Astrocyte (in vitro differentiated cells and primary cell): Measurements from ENCODE around the gene TOMM40L. TPM values are rescaled to one million over a fixed set of nuclear protein-coding genes. Genes with fewer than 3 reads are reported as not detected.

Experiments used
- DNase-seq: peaks from one replicate; pipeline ENCODE4 v3.0.0-alpha.2; 2010; ENCODE audit warnings: low read depth
- FAIRE-seq: peaks from 2 replicates; lab custom pipeline; 2011; peaks lifted over from hg19 to GRCh38; lab: Jason Lieb, UNC
- H2AFZ ChIP-seq: 2 replicates; pipeline ENCODE4 v1.6.0; 2012; ENCODE audit warnings: low read depth, low read length, inconsistent platforms
- H3K27ac ChIP-seq: 2 replicates; pipeline ENCODE4 v1.5.1; 2011; ENCODE audit warnings: low read depth, low read length, inconsistent platforms
- H3K27me3 ChIP-seq: 2 replicates; pipeline ENCODE4 v1.6.0; 2011; ENCODE audit warnings: low read length, inconsistent platforms; ENCODE audit not compliant: insufficient read depth
- H3K36me3 ChIP-seq: 2 replicates; pipeline ENCODE4 v1.5.1; 2011; ENCODE audit warnings: low read length, inconsistent platforms; ENCODE audit not compliant: insufficient read depth
- H3K4me1 ChIP-seq: 2 replicates; pipeline ENCODE4 v1.5.1; 2011; ENCODE audit warnings: low read length, inconsistent platforms; ENCODE audit not compliant: insufficient read depth
- H3K4me2 ChIP-seq: 2 replicates; pipeline ENCODE4 v1.6.0; 2012; ENCODE audit warnings: low read length, inconsistent platforms
- H3K4me3 ChIP-seq: 2 replicates; pipeline ENCODE4 v1.5.1; 2011; ENCODE audit warnings: low read depth, mild to moderate bottlenecking, low read length, inconsistent platforms; ENCODE audit not compliant: insufficient read depth
- H3K79me2 ChIP-seq: 2 replicates; pipeline ENCODE4 v1.6.0; 2012; ENCODE audit warnings: mild to moderate bottlenecking, low read length, inconsistent platforms; ENCODE audit not compliant: insufficient read depth
- H3K9ac ChIP-seq: 2 replicates; pipeline ENCODE4 v1.6.0; 2012; ENCODE audit warnings: mild to moderate bottlenecking, low read length, inconsistent platforms
- H3K9me3 ChIP-seq: 2 replicates; pipeline ENCODE4 v1.5.1; 2012; ENCODE audit warnings: low read depth, mild to moderate bottlenecking, low read length, inconsistent platforms; ENCODE audit not compliant: insufficient read depth
- H4K20me1 ChIP-seq: 2 replicates; pipeline ENCODE4 v1.6.0; 2012; ENCODE audit warnings: low read length, inconsistent platforms; ENCODE audit not compliant: insufficient read depth
- H3K27ac Mint-ChIP-seq: one replicate; pipeline ENCODE4 v1.8.0; 2021; ENCODE audit warnings: mild to moderate bottlenecking, mixed read lengths; ENCODE audit not compliant: unreplicated experiment
- H3K27me3 Mint-ChIP-seq: one replicate; pipeline ENCODE4 v1.8.0; 2021; ENCODE audit warnings: low read depth, mixed read lengths; ENCODE audit not compliant: unreplicated experiment
- H3K36me3 Mint-ChIP-seq: one replicate; pipeline ENCODE4 v1.8.0; 2021; ENCODE audit warnings: low read depth, mixed read lengths; ENCODE audit not compliant: unreplicated experiment
- H3K4me1 Mint-ChIP-seq: one replicate; pipeline ENCODE4 v1.8.0; 2021; ENCODE audit warnings: low read depth, mixed read lengths; ENCODE audit not compliant: unreplicated experiment
- H3K4me3 Mint-ChIP-seq: one replicate; pipeline ENCODE4 v1.8.0; 2021; ENCODE audit warnings: mild to moderate bottlenecking, moderate library complexity, mixed read lengths; ENCODE audit not compliant: unreplicated experiment
- H3K9me3 Mint-ChIP-seq: one replicate; pipeline ENCODE4 v1.8.0; 2021; ENCODE audit warnings: mild to moderate bottlenecking, mixed read lengths; ENCODE audit not compliant: unreplicated experiment
- EZH2 ChIP-seq: IDR thresholded peaks from 2 replicates; pipeline ENCODE4 v1.6.1; 2012; ENCODE audit warnings: mild to moderate bottlenecking, low read length, inconsistent platforms; ENCODE audit not compliant: insufficient read depth
- total RNA-seq: library from RNA; stranded (reverse); gene quantifications from 2 replicates; pipeline ENCODE4 v1.2.1, GENCODE V29; 2021
- TF ChIP-seq, protein P1 (sequence below): IDR thresholded peaks from 2 replicates; pipeline ENCODE4 v1.5.1; 2011; ENCODE audit warnings: low read depth, mild to moderate bottlenecking, inconsistent platforms, low read length, moderate library complexity; ENCODE audit not compliant: insufficient read depth

Gene TOMM40L
- total RNA-seq, 1 donor from 2014 or later = 12.0 TPM

DNA sequence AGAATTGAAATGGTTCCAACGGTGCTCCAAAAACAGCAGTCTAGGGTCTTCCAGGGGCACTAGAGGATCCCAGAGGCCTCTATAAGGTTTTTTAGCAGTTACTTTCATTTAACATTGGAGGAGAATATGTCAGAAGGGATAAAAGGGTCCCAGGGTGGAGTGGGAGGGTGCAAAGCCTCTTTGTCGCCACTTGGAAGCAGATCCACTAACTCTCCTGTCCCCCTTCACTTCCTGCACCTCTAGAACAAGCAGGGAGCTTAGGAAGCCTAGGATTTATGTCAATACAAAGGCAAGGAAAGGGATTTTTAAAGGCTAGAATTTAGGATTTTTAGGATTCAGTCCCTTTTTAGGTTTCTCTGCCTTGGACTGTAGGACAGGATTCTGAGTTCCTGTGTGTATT, 41.0 kb downstream of the TOMM40L start:
- Histone ChIP-seq H3K27ac (no peak overlapping the region), H3K36me3 (no peaks in the 10 kb centered on the region), H3K79me2 (no peaks in the 10 kb centered on the region), H3K27me3 (peaks cover 3% of the 10 kb centered on the region), H2AFZ (no peak overlapping the region), H3K9me3 (no peaks in the 10 kb centered on the region), H4K20me1 (no peaks in the 10 kb centered on the region), H3K4me2 (no peak overlapping the region), H3K4me1 (peaks cover 6% of the 10 kb centered on the region), H3K9ac (no peak overlapping the region), H3K4me3 (no peak overlapping the region)
- DNase-seq (no peak), FAIRE-seq (no peak)
- Mint-ChIP-seq H3K27me3 (peaks cover under 1% of the 10 kb centered on the region), H3K36me3 (no peaks in the 10 kb centered on the region), H3K9me3 (no peaks in the 10 kb centered on the region), H3K4me3 (no peak overlapping the region), H3K27ac (peak overlapping the region; percentile 34), H3K4me1 (peaks cover 10% of the 10 kb centered on the region)
- no peak for TF ChIP-seq EZH2
- TF ChIP-seq, protein P1, sequence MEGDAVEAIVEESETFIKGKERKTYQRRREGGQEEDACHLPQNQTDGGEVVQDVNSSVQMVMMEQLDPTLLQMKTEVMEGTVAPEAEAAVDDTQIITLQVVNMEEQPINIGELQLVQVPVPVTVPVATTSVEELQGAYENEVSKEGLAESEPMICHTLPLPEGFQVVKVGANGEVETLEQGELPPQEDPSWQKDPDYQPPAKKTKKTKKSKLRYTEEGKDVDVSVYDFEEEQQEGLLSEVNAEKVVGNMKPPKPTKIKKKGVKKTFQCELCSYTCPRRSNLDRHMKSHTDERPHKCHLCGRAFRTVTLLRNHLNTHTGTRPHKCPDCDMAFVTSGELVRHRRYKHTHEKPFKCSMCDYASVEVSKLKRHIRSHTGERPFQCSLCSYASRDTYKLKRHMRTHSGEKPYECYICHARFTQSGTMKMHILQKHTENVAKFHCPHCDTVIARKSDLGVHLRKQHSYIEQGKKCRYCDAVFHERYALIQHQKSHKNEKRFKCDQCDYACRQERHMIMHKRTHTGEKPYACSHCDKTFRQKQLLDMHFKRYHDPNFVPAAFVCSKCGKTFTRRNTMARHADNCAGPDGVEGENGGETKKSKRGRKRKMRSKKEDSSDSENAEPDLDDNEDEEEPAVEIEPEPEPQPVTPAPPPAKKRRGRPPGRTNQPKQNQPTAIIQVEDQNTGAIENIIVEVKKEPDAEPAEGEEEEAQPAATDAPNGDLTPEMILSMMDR = no peak

- Histone ChIP-seq H3K9ac (no peak overlapping the region), H3K27ac (no peak overlapping the region), H2AFZ (no peak overlapping the region), H3K4me3 (no peak overlapping the region), H3K4me2 (no peak overlapping the region), H3K27me3 (peaks cover 1% of the 10 kb centered on the region), H3K36me3 (no peaks in the 10 kb centered on the region), H3K9me3 (no peaks in the 10 kb centered on the region), H4K20me1 (no peaks in the 10 kb centered on the region), H3K79me2 (no peaks in the 10 kb centered on the region), H3K4me1 (peaks cover 6% of the 10 kb centered on the region)
- Mint-ChIP-seq H3K27ac (no peak overlapping the region), H3K9me3 (no peaks in the 10 kb centered on the region), H3K4me1 (peaks cover 10% of the 10 kb centered on the region), H3K27me3 (no peaks in the 10 kb centered on the region), H3K4me3 (no peak overlapping the region), H3K36me3 (no peaks in the 10 kb centered on the region)
- DNase-seq = no peak
- TF ChIP-seq, protein P1 = no peak
- TF ChIP-seq EZH2 = no peak
- FAIRE-seq = no peak
These were observed 41.5 kb downstream of the TOMM40L start for GRCh38 chr1:161267321-161267720.

- H3K4me3 Mint-ChIP-seq = no peak overlapping the region
- Histone ChIP-seq H3K9me3 (no peaks in the 10 kb centered on the region), H3K4me2 (no peak overlapping the region), H3K27ac (no peak overlapping the region), H3K27me3 (peaks cover 17% of the 10 kb centered on the region), H3K9ac (no peak overlapping the region), H4K20me1 (no peaks in the 10 kb centered on the region), H3K79me2 (no peaks in the 10 kb centered on the region), H2AFZ (no peak overlapping the region), H3K36me3 (no peaks in the 10 kb centered on the region), H3K4me1 (no peaks in the 10 kb centered on the region), H3K4me3 (no peak overlapping the region)
- H3K4me1 Mint-ChIP-seq = peaks cover 14% of the 10 kb centered on the region
- no peak for TF ChIP-seq EZH2
- TF ChIP-seq, protein P1 = no peak
- H3K9me3 Mint-ChIP-seq = no peaks in the 10 kb centered on the region
- no peaks in the 10 kb centered on the region for H3K36me3 Mint-ChIP-seq
- peaks cover 9% of the 10 kb centered on the region for H3K27me3 Mint-ChIP-seq
- no peak overlapping the region for H3K27ac Mint-ChIP-seq
- FAIRE-seq (no peak), DNase-seq (no peak)
These were observed 47.5 kb downstream of the TOMM40L start for GRCh38 chr1:161273402-161273801.
